ENCODE measurements around the gene UROC1. TPM values are rescaled to one million over a fixed set of nuclear protein-coding genes. Genes with fewer than 3 reads are reported as not detected.

The UROC1 gene
- total and polyA plus RNA-seq, 4 experiments from 2014 or later = not detected

DNA sequence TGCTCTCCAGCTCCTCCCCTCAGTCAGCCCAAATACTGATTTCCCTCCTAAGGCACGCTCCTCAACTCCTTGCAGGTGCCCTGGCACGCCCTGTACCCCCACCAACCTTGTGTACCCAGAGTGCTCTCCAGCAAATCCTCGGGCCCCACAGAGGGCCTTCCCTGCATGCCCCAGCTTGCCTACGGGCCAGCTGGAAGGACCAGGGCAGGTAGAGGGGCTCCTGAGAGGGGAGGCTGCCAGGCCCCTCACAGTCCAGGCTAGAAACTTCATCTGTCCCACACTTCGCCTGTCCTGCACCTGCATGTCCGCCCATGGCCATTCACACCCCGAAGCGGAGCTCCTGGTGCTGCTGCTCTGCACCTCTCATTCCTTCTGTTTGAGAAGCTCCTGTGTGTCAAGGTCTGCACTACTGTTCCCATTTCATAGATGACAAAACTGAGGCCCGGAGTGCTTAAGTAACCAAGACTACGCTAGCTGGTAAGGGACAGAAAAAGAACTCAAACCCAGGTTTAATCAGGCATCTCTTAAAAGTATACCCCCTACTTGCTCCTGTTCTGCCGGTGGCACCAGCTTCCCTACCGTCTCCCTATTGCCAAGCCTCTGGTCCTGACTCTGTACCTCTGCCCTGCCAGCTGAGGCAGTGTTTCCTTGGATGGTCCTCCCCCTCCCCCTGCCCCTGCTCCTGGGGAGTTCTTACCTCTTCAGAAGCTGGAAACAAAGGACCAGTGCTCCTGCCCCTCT lies 77.4 kb downstream of the UROC1 start:
- Mint-ChIP-seq H3K27ac (peak overlapping the region in 1 of 7 donors; percentile 65), H3K4me3 (no peak overlapping the region), H3K9me3 (no peaks in the 10 kb centered on the region), H3K27me3 (no peaks in the 10 kb centered on the region), H3K4me1 (no peaks in the 10 kb centered on the region), H3K36me3 (peaks cover 40 to 65% of the 10 kb centered on the region in 2 donors)
- Histone ChIP-seq H3K27me3 (ENCODE audit: insufficient read depth, low read length) (no peaks in the 10 kb centered on the region), H3K4me3 (ENCODE audit: low read length in 2 of 2) (no peak overlapping the region), H3K27ac (ENCODE audit: low read depth, low read length) (no peak overlapping the region), H3K36me3 (ENCODE audit: insufficient read depth, low read length) (peaks cover 28% of the 10 kb centered on the region), H3K9me3 (ENCODE audit: control insufficient read depth in 1 of 2, low read length in 2 of 2) (no peaks in the 10 kb centered on the region), H3K4me1 (ENCODE audit: insufficient read depth, low read length) (no peaks in the 10 kb centered on the region)
- intact Hi-C loops (cut with micrococcal nuclease) = no loop called here
- ChIA-PET POLR2A (ENCODE audit: partially characterized antibody) (no interaction called here), CTCF (ENCODE audit: partially characterized antibody) (no interaction called here)
- DNase-seq = no peak

DNA sequence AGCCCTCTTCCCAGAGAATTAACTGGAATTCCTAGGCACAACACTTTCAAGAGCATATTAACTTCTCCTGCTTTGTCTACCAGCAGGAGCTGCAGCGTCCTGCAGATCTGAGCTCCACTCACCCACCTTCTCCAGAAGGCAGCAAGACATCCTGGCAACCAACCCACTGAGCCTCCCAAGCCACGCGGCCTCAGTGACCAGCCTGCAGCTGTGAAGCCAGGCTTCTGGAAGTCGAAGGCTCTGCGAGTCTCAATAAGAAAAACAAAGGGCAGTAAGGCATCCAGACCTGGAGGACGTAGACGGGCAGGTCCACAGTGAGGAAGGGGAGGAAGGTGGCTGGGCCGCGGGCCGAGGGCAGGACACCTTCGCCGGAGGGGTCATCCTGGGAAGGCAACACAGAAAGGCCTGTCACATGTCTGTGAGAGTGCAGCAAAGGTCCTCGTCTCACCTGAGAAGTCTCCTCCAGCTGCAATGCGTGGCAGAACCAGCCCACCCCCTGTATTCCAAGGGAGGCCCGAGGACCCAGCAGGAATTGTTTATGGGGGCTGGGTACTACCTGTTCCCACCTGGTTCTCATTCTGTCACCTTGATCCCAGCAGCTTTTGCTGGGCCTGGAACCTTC lies 78.1 kb downstream of the UROC1 start:
- Histone ChIP-seq H3K36me3 (ENCODE audit: insufficient read depth, low read length) (peaks cover 28% of the 10 kb centered on the region), H3K4me3 (ENCODE audit: low read length in 2 of 2) (no peak overlapping the region), H3K4me1 (ENCODE audit: insufficient read depth, low read length) (no peaks in the 10 kb centered on the region), H3K27me3 (ENCODE audit: insufficient read depth, low read length) (no peaks in the 10 kb centered on the region), H3K9me3 (ENCODE audit: control insufficient read depth in 1 of 2, low read length in 2 of 2) (no peaks in the 10 kb centered on the region), H3K27ac (ENCODE audit: low read depth, low read length) (no peak overlapping the region)
- H3K4me3 Mint-ChIP-seq = no peak overlapping the region
- peaks cover 0 to under 1% (median 0%) of the 10 kb centered on the region in 4 donors for H3K4me1 Mint-ChIP-seq
- no peaks in the 10 kb centered on the region for H3K27me3 Mint-ChIP-seq
- CTCF ChIA-PET (ENCODE audit: partially characterized antibody) = no interaction called here
- POLR2A ChIA-PET (ENCODE audit: partially characterized antibody) = no interaction called here
- H3K27ac Mint-ChIP-seq = no peak overlapping the region
- peaks cover 43 to 70% of the 10 kb centered on the region in 2 donors for H3K36me3 Mint-ChIP-seq
- intact Hi-C loops (cut with micrococcal nuclease) = no loop called here
- no peaks in the 10 kb centered on the region for H3K9me3 Mint-ChIP-seq
- no peak for DNase-seq

DNA sequence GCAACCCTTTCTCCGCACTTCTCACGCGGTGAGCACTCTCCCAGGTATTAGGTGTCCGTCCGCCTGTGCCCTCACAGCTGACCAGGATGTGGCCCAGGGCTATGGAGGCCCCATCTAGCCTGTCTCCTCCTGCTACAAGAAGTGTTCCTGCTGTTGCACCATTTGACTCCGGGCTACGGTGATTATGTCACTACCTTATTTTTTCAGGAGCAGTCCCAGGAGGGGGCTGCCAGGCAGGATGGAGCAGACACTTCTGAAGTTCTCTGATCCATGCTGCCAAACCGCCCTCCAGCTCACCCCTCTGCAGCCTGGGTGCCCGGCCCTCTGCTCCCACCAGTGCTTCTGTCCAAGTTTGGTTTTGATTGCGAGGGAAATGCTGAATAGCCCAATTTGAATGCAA lies 78.8 kb downstream of the UROC1 start:
- peak overlapping the region in 1 of 7 donors; percentile 12 for H3K27ac Mint-ChIP-seq
- H3K9me3 Mint-ChIP-seq = no peaks in the 10 kb centered on the region
- H3K4me1 ChIP-seq (ENCODE audit: insufficient read depth, low read length) = no peaks in the 10 kb centered on the region
- POLR2A ChIA-PET (ENCODE audit: partially characterized antibody) = no interaction called here
- H3K36me3 Mint-ChIP-seq = peaks cover 48 to 74% of the 10 kb centered on the region in 2 donors
- no peak for DNase-seq
- no peak overlapping the region for H3K27ac ChIP-seq (ENCODE audit: low read depth, low read length)
- CTCF ChIA-PET (ENCODE audit: partially characterized antibody) = no interaction called here
- H3K27me3 Mint-ChIP-seq = no peaks in the 10 kb centered on the region
- intact Hi-C loops (cut with micrococcal nuclease) = no loop called here
- peaks cover 28% of the 10 kb centered on the region for H3K36me3 ChIP-seq (ENCODE audit: insufficient read depth, low read length)
- H3K4me3 Mint-ChIP-seq = no peak overlapping the region
- no peaks in the 10 kb centered on the region for H3K9me3 ChIP-seq (ENCODE audit: control insufficient read depth in 1 of 2, low read length in 2 of 2)
- H3K27me3 ChIP-seq (ENCODE audit: insufficient read depth, low read length) = no peaks in the 10 kb centered on the region
- peaks cover 0 to 2% (median 0%) of the 10 kb centered on the region in 4 donors for H3K4me1 Mint-ChIP-seq
- no peak overlapping the region for H3K4me3 ChIP-seq (ENCODE audit: low read length in 2 of 2)

DNA sequence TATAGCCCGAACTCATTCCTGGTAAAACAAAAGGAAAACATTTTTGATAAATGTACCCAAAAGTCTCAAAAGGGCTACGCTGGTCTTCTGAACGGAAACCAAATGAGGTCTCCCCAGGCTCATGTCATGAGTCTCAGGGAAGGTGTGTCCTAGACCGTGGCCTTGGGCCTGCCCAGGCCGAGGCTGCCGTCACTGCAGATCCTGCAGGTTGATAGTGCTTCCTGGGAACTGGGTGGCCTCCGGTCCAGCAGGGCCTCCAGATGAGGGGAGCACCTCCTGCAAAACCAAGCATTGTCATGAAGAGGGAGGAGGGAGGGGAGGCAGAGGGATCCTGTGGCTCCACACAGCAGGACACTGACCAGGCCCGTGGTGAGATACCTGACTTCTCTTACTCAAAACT lies 79.4 kb downstream of the UROC1 start:
- H3K27me3 ChIP-seq (ENCODE audit: insufficient read depth, low read length) = no peaks in the 10 kb centered on the region
- Mint-ChIP-seq H3K36me3 (peaks cover 48 to 73% of the 10 kb centered on the region in 2 donors), H3K27ac (no peak overlapping the region), H3K4me3 (no peak overlapping the region), H3K9me3 (no peaks in the 10 kb centered on the region), H3K27me3 (no peaks in the 10 kb centered on the region), H3K4me1 (peaks cover 0 to 2% (median 0%) of the 10 kb centered on the region in 4 donors)
- DNase-seq = no peak
- ChIA-PET POLR2A (ENCODE audit: partially characterized antibody) (no interaction called here), CTCF (ENCODE audit: partially characterized antibody) (no interaction called here)
- H3K4me1 ChIP-seq (ENCODE audit: insufficient read depth, low read length) = no peaks in the 10 kb centered on the region
- intact Hi-C loops (cut with micrococcal nuclease) = no loop called here
- H3K9me3 ChIP-seq (ENCODE audit: control insufficient read depth in 1 of 2, low read length in 2 of 2) = no peaks in the 10 kb centered on the region
- H3K27ac ChIP-seq (ENCODE audit: low read depth, low read length) = no peak overlapping the region
- H3K4me3 ChIP-seq (ENCODE audit: low read length in 2 of 2) = no peak overlapping the region
- peaks cover 28% of the 10 kb centered on the region for H3K36me3 ChIP-seq (ENCODE audit: insufficient read depth, low read length)

DNA sequence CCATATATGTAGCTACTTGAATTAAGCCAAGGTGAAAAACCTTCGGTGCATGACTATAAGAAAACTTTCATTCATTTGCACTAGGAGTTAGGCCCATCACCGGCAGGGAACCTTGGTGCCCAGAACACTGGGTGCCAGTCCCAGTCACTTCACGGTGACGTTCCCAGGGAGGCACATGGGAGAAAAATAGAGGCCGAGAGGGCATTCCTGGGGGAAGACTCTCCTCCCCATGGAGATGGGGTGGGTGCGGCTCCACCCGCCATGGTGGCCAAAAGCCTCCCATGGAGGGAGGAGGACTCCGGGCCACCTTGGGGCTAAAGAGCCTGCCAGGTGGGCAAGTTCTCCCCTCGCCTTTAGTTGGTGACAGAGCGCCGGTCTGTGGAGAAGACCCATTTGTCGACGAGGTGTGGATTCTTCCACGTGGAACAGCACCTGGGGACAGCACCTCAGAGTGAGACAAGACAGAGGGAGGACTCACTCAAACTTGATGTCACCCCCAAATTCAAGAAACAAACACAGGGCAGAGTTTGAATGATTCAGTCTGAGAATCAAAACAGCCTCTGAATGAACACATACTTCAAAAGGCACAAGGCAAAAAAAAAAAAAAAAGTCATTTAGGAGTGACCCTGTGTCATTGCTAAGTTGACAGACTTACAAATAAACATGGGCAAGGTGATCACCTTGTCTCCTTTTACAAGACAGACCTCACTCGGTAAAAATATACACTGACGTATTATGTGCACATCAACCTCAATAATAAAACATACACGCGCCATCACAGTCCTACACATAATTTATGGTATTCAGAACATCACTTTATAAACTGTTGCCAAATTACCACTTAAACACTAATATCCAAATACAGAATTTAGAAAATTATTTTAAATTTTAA lies 80.5 kb downstream of the UROC1 start:
- ChIA-PET CTCF (ENCODE audit: partially characterized antibody) (no interaction called here), POLR2A (ENCODE audit: partially characterized antibody) (no interaction called here)
- Histone ChIP-seq H3K9me3 (ENCODE audit: control insufficient read depth in 1 of 2, low read length in 2 of 2) (no peaks in the 10 kb centered on the region), H3K4me1 (ENCODE audit: insufficient read depth, low read length) (no peaks in the 10 kb centered on the region), H3K4me3 (ENCODE audit: low read length in 2 of 2) (no peak overlapping the region), H3K27me3 (ENCODE audit: insufficient read depth, low read length) (no peaks in the 10 kb centered on the region), H3K27ac (ENCODE audit: low read depth, low read length) (no peak overlapping the region), H3K36me3 (ENCODE audit: insufficient read depth, low read length) (peaks cover 28% of the 10 kb centered on the region)
- Mint-ChIP-seq H3K9me3 (peaks cover 0 to 3% (median 0%) of the 10 kb centered on the region in 8 donors), H3K27me3 (no peaks in the 10 kb centered on the region), H3K4me3 (no peak overlapping the region), H3K36me3 (peaks cover 53 to 71% of the 10 kb centered on the region in 2 donors), H3K4me1 (peaks cover 0 to 5% (median 0%) of the 10 kb centered on the region in 4 donors), H3K27ac (peak overlapping the region in 1 of 7 donors; percentile 22)
- intact Hi-C loops (cut with micrococcal nuclease) = no loop called here
- no peak for DNase-seq

DNA sequence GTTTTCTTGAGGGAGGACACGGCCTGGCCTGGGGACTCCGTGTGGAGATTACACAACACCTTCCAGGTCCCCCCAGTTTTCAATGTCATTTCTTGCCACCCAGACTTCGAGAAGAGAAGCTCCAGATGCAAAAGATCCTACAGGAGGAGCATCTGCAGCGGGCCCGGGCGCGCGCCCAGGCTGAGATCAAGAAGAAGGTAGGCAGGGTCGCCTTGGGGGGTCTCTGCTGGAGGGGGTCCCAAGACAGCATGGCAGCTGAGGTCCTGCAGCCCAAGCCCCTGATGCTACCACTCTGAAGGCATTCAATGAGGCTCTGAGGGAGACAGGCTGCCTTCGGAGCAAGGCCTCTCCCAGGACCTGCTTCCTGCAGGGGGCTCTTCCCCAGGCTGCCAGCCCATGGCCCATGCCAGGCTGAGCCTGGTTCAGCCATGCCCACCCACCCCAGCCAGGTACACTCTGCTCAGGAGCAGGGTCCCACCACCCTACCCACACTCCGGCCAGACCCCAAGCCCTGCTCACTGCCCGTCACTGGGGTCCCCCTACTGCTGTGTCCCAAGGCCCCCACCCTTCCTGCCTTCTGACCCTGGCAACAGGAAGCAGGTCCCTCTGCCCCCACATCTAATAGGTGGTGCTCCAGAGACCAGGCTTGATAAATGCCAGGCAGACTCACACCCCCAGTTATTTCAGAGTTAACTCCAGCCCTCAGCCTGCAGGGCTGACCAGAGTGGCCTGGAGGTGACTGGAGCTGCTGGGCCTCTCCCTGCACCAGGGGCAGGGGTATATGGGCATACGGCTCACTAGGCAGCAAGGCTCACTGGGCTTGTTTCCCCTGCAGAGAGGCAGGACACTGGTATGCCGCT lies 81.9 kb downstream of the UROC1 start:
- H3K9me3 ChIP-seq (ENCODE audit: control insufficient read depth in 1 of 2, low read length in 2 of 2) = no peaks in the 10 kb centered on the region
- CTCF ChIA-PET (ENCODE audit: partially characterized antibody) = no interaction called here
- POLR2A ChIA-PET (ENCODE audit: partially characterized antibody) = no interaction called here
- no peak overlapping the region for H3K4me3 Mint-ChIP-seq
- H3K4me3 ChIP-seq (ENCODE audit: low read length in 2 of 2) = no peak overlapping the region
- no peaks in the 10 kb centered on the region for H3K27me3 ChIP-seq (ENCODE audit: insufficient read depth, low read length)
- intact Hi-C loops (cut with micrococcal nuclease) = no loop called here
- H3K27ac Mint-ChIP-seq = peak overlapping the region in 1 of 7 donors; percentile 51
- H3K4me1 ChIP-seq (ENCODE audit: insufficient read depth, low read length) = no peaks in the 10 kb centered on the region
- H3K36me3 ChIP-seq (ENCODE audit: insufficient read depth, low read length) = peaks cover 24% of the 10 kb centered on the region
- no peak overlapping the region for H3K27ac ChIP-seq (ENCODE audit: low read depth, low read length)
- H3K4me1 Mint-ChIP-seq = peaks cover 0 to 5% (median 0%) of the 10 kb centered on the region in 4 donors
- no peaks in the 10 kb centered on the region for H3K27me3 Mint-ChIP-seq
- peaks cover 49 to 65% of the 10 kb centered on the region in 2 donors for H3K36me3 Mint-ChIP-seq
- DNase-seq = no peak
- peaks cover 0 to 3% (median 0%) of the 10 kb centered on the region in 8 donors for H3K9me3 Mint-ChIP-seq

Measured in CD4-positive, alpha-beta memory T cell (primary cell).